Stimulated activated CD4-positive, alpha-beta T cell treated with anti-CD3 and anti-CD28 coated beads, Interleukin-15, amount 100 ng/mL, for 1 hour (primary cell): ENCODE results near the gene HOXB3.

Source experiments
- DNase-seq, 2 donors: peaks; one replicate each; pipeline ENCODE4 v3.0.0-alpha.2; 2020; ENCODE audit warnings: low read depth in 1 of 2, low spot score in 1 of 2

The HOXB3 gene

GRCh38 chr17:48613862-48614694, 24.0 kb upstream of the HOXB3 start:
- DNase-seq = no peak

GRCh38 chr17:48612854-48613691, 23.0 kb upstream of the HOXB3 start:
- no peak for DNase-seq

GRCh38 chr17:48612456-48612853, 22.4 kb upstream of the HOXB3 start:
- DNase-seq = no peak

- no peak for DNase-seq
These were observed 21.8 kb upstream of the HOXB3 start for GRCh38 chr17:48611681-48612455.

GRCh38 chr17:48611213-48611612, 21.2 kb upstream of the HOXB3 start:
- DNase-seq = no peak

- peak in 1 of 2 donors; percentile 47 for DNase-seq
These were observed 20.5 kb upstream of the HOXB3 start, which contains the start of gene HOXB7 for GRCh38 chr17:48610282-48611211. Gene HOXB7, minus strand, starts transcription at chr17:48611017. Its CDS starts 99 bp downstream, at chr17:48610918.

- no peak for DNase-seq
These were observed 19.8 kb upstream of the HOXB3 start for GRCh38 chr17:48609759-48610281.

- DNase-seq = no peak
These were observed 19.0 kb upstream of the HOXB3 start for GRCh38 chr17:48609033-48609432.

GRCh38 chr17:48608494-48608834, 18.4 kb upstream of the HOXB3 start:
- DNase-seq = no peak

- no peak for DNase-seq
These were observed 17.0 kb upstream of the HOXB3 start for GRCh38 chr17:48606892-48607614.

GRCh38 chr17:48605991-48606891, 16.2 kb upstream of the HOXB3 start:
- no peak for DNase-seq

GRCh38 chr17:48605409-48605919, 15.4 kb upstream of the HOXB3 start:
- DNase-seq = no peak

- DNase-seq = no peak
These were observed 14.8 kb upstream of the HOXB3 start, which contains the start of gene HOXB6 for GRCh38 chr17:48604770-48605329. Gene HOXB6, minus strand, starts transcription at chr17:48604986. Its CDS starts 6,836 bp downstream, at chr17:48598150.

- no peak for DNase-seq
These were observed 14.1 kb upstream of the HOXB3 start for GRCh38 chr17:48603959-48604769.

- DNase-seq = no peak
These were observed 11.7 kb upstream of the HOXB3 start for GRCh38 chr17:48601539-48602425.

GRCh38 chr17:48601207-48601538, 11.1 kb upstream of the HOXB3 start:
- DNase-seq = no peak
